Stimulated activated CD8-positive, alpha-beta memory T cell treated with anti-CD3 and anti-CD28 coated beads, Interleukin-12 subunit alpha, Interleukin-12 subunit beta, amount 100 ng/mL, for 24 hours (primary cell): ENCODE measurements around the gene C2orf74.
"Not testable (repeated sequence)": the region's sequence is repeated elsewhere in the genome, so short reads cannot be mapped to it uniquely, and the experiment has no call there.

Experiments
- DNase-seq: peaks from one replicate; pipeline ENCODE4 v3.0.0-alpha.2; 2020; ENCODE audit errors: extremely low read depth

The C2orf74 gene

DNA sequence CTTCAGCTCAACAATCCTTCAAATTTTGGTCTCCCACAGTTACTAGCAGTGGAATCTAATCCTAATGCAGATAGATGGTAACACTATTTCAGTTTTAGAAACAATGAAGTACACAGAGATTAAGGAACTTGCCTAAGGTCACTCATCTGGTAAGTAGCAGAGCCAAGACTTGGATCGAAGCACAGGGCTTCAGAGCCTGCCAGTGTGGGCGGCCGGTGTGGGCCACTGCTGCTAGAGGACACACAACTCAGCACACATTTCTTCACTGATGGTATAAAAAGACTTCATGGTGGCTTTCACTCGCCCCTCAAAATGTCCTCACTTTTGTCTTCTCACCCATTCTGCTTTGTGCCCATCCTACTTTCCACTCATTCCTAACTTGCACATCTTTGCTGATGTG lies 11.1 kb downstream of the C2orf74 start:
- no peak for DNase-seq

DNA sequence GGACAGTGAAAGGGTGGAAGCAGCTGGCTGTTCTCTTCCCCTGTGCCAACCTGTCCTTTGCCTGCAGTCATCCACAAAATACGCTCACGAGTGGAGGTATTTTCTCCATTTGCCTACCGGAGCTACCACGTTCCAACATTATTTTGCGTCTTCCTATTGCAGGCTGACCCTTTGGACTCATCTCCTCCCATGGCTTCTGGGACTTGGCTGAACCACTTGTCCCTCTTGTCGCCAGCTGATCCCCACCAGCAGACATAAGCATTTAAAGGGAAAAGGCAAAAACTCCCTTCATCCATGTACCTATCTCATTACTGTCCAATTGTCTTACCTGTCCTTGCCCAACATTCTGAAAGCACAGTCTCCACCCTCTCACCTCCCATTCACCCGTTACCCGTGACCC lies 13.0 kb downstream of the C2orf74 start:
- no peak for DNase-seq

DNA sequence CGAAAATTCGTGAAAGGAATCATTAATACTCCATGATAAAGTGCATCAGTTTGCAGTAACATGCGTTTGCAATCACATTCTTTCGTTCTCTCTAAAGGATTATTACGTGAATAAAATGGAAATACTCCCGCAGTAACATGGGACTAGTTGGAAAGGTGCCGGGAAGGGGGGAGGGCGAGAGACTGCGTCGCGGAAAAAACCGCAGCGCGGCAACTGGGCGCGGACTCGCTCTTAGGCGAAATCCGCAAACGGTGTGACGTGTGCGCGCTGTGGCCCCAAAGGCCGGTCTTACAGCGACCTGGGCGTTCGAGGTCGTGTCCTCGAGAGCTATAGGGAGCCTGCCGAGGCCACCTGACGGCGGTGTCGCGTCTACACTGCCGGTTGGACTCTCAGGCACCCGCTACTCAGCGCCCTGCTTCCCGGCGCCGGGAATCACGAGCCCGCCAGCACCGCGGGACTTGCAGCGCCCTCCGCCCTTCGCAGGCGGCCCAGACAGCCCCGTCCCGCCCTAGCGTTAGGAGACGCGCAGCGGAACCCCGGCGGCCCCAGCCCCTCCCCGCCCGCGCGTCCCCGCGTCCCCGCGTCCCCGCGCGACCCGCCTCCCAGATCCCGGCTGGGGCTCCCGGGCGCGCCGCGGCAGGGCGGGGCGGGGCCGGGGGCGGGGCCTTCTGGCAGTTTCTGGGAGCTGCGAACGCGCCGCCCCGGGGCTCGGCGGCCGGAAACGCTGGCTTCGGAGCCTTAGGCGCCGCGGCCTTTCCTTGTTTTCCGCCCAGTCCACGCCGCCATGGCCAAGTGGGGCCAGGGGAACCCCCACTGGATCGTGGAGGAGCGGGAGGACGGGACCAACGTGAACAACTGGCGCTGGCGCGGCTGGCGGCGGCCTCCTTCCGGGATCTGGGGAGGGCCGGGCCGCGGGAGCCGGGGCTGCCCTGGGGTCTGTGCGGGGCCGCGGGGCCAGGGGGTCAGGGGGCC lies 15.1 kb downstream of the C2orf74 start:
- DNase-seq: peak; percentile 84

DNA sequence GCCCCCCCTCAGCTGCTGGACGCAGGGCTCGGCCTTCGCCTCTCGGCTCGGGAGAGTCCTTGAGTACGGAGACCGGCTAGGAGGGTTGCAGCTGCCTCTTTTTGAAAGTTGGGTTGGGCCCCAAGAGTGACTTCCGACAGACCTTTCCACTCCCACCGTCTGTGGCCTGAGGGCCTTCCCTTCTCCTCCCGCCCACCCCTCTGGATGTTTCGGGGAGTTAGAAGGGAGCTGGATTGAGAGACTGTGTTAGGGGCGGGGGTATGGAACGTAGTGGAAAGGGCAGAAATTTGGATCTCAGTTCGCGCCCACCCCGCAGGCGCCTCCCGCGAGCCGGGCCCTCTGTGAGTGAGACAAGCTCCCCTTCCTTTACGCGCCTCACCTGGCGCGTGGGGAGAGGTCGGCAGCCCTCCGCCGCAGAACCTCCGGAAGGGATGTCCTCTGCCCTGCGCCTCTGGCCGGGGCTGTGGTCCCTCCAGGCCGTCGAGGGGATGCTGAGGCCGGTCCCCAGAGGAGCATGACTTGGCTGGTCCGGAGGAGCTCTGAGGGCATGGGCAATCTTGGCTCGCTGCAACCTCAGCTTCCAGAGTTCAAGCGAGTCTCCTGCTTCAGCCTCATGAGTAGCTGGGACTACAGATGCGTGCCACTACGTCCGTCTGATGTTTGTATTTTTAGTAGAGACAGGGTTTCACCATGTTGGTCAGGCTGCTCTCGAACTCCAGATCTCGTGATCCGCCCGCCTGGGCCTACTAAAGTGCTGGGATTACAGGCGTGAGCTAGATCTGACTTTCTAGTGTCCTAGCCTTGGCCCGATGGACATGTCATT lies 15.9 kb downstream of the C2orf74 start:
- DNase-seq: no peak

DNA sequence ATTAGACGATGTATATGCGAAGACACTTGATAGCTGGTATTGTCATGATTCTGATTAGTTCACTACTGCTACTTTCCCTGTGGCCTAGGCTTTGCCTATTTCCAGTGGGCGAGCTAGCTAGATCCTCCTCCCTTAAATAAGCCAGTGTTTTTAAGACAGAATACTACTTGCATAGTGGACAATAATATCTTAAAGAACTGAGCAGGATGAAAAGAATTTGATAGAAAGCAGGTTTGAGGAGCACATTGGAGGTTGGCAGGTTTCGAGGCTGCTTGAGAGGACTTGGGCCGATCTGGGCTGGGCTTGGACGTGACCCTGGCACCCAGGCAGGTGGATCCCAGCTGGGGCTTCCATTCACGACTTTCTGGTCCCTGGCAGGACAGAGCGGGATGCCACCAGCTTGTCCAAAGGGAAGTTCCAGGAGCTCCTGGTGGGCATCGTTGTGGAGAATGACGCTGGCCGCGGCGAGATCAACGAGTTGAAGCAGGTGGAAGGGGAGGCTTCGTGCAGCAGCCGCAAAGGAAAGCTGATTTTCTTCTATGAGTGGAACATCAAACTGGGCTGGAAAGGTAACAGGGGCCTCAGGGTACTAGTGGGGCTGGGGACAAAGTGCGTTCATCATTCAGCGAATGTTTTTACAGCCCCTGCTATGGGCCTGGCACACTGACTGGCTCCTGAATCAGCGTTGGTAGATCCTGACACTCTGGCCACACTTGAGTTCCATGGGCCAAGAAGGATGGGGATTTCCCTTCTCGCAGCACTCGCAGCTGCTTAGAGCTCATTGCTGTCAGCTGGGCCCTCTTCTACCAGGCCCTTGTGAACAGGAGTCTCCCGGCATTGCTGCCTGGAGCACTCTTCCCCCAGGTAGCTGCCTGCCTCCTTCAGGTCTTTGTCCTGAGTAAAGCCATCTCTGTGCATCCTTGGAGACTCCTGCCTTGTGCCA lies 16.9 kb downstream of the C2orf74 start:
- no peak for DNase-seq

DNA sequence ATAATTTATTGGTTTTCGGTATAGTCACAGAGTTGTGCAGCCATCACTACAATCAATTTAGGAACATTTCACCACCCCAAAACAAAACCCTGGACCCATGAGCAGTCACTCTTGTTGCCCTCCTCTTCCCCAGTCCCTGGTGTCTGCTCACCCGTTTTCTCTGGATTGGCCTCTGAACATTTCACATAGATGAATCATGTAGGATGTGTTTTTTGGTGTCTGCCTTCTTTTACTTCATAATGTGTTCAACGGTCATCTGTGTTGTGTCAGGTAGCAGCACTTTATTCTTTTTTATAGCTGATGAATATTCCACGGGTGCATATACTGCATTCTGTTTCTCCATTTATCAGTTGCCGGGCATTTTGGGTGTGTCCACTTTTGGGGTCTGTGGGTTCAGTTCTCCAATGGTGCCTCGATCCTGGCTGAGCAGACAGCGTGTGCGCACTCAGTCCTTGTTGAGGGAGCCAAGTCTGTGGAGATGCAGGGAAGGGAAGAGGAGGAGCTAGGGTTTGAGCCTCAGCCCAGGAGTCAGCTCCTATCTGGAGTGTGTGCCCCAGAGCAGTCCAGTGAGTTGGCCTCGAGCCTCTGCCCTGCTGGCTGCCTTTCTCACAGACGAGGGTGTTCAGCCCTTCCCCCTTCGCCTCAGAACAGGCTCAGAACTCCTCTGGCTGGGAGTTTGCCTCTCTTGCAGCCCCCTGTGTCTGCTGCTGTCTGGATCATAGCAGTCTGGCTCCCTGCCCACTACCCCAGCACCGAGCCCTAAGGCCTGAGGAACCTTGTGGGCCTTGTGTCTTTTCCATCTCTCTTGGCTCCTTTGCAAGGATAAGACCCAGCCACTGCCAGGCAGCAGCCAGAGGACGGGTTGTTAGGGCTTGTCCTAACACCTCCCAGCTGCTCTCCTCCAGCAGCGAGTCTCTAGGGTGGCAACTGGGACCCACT lies 18.0 kb downstream of the C2orf74 start:
- no peak for DNase-seq

DNA sequence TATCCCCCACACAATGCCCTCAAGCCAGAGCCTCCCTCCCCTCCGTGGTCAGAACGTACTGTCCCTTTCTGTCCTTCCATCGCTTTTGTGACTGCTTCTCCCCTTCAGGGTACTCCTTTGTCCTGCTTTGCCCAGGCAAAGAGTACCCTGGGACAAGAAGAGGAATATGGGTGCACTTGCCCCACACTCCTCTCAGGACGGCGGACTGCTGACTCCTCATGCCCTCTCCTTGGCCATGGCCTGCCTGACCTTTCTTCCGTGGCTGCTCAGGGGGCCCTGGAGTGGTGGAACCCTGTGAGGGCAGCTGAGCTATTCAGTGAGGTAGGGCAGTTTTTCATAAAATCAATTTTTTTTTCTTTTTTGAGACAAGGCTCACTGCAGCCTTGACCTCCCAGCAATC lies 18.7 kb downstream of the C2orf74 start:
- no peak for DNase-seq

DNA sequence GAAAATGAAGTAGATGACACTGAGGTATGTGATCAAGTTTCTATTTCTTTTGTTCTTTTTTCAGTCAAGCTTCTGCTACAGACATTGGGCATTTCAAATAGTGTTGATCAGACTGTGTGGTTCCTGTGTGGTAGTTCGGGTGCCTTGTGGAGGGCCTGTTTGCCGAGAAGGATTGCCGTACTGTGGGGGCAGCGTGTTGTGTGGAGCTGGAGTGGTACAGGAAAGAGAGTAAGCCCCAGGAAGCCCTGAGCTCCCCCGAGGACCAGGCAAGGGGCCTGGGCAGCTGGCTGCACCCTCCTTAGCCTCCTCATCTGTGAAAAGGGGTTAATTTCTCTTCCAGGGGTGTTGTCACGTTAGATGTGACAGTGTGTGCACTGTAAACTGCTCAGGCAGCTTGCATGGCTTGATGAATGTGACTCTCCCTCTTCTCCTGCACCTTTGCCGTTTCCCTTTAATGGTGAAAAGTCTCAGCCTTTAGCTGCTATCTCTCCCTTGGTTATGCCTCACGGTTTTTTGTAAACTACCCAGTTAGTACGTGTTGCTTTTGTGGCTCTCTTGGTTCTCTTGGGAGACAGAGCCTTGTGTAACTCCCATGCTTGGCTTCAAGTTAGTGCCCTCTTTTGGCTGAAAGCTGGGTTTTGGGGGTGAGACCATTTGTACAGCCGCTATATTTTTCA lies 19.5 kb downstream of the C2orf74 start:
- DNase-seq: no peak

DNA sequence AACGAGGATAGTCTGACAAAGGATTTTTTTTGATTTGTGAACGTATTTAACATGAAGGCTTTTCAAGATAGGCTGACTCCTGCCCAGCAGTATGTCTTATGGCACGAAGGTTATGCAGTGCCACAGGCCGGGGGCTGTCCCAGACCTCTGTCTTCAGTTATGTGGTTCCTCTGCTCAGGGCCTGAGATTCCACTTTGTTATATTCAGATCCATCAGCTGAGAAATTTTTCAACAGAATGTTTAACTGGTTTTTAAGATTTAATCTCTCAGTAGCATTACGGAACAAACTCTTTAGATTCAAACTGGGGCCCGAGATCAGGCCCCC lies 20.0 kb downstream of the C2orf74 start:
- DNase-seq: no peak

DNA sequence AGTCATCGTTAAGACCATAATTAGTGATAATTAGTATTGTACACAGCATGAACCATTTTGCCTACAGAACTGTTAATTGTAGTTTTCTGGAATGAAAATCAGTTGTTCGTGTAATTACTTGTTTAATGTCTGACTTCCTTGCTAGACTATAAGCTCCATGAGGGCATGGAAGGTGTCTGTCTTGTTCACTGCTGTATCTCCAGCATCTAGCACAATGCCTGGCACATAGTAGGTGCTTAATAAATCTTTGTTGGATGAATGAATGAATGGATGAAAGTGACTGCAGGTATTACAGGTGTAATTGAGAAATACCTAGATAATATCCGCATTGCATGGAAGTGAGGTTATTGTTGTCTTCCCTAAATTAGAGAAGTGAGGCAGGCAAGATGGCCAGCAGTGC lies 21.8 kb downstream of the C2orf74 start:
- DNase-seq: no peak

DNA sequence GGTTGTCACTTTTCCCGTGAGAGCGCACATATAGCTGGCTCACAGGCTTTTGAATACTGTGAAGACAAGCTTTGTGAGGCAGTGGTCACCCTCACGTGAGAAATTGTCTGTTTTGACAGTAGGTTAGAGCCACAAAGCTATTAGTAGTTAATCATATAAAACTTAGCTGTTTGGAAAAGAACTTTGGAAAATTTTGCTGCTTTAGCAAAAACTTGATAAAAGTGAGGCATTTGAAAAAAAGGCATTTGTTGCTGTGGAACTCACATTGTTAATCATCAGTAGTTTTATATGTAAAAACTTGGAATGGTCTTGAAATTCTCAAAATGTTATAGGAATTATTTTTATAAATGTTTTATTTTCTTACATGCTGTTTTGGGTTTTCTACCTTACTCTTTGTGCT lies 22.3 kb downstream of the C2orf74 start:
- no peak for DNase-seq

DNA sequence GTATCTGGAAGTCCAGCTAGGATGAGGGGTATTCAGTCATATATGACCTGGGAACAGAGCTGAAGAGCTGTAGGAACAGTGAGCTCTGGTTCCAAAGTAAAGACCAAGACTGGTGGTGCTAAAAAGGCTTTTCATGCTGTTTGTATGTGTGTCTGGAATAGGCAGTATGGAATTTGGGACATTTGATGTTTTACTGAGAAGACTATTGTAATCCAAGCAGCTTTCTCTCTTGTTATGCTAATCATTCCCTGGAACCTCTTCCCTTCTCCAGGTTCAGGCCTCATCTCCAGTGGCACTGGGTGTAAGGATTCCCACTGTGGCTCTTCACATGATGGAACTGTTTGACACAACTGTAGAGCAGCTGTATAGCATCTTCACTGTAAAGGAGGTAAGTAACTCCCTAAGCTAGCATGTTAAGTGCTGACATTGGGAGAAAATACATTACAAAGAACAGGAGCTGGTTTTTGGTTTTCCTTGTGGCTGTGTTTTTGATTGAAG lies 23.3 kb downstream of the C2orf74 start:
- no peak for DNase-seq

DNA sequence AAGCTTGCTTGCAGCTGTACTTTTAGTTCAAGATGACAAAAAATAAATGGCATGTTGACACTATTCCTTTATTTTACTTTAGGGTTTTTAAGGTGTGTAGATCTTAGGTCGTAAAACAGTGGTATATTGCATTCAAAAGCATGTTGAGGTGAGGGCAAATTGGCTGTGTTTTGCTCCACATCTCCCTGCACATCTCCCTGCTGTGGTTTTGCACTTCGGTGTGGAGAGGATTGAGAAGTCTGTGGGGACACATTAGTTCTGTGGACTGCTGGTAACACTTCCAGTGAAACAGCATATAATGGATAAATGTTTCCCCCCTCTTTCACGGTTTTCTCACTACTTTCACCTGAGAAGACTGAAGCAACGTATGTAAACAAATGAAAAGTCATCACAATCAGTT lies 25.1 kb downstream of the C2orf74 start:
- DNase-seq: no peak

DNA sequence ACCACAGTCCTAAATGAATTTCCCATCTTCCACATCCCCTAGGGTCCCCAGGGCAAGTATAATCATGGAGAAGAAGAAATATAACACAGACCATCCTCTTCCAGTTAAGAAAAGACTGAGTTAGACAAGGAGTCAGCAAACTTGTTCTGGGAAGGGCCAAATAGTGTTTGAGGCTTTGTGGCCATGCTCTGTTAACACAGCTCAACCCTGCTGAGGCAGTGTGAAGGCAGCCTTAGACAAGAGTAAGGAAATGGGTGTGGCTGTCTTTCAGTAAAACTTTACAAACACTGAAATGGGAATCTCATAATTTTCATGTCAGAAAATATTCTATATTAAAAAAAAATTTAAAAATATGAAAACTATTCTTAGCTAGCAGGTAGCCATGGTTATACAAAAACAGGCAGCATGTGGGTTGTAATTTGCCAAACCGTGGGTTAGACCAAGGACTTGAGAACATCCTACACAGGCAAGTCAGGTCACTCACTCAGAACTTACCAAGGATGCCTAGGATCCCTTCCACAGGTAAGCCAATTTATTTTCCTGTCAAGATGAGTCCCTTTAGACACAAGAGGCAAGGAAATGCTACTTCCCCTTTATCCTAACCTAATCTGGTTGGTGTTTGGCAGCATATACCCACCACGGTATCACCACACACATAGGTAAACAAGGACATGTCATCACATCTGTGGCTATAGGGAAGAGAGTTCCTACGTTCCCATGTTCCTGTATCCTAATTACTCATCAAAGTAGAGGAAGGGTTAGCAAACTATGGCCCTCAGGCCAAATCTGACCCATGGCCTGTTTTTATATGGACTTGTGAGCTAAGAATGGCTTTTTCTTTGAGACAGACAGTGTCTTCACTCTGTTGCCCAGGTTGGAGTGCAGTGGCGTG lies 31.9 kb downstream of the C2orf74 start:
- DNase-seq: no peak

DNA sequence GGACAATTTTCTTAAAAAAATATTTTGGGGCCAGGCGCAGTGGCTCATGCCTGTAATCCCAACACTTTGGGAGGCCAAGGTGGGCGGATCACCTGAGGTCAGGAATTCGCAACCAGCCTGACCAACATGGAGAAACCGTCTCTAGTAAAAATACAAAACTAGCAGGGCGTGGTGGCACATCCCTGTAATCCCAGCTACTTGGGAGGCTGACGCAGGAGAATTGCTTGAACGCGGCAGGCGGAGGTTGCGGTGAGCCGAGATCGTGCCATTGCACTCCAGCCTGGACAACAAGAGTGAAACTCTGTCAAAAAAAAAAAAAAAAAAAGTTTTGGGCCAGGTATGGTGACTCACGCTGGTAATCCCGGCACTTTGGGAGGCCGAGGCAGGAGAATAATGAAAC lies 32.7 kb downstream of the C2orf74 start:
- DNase-seq: not testable (repeated sequence)

DNA sequence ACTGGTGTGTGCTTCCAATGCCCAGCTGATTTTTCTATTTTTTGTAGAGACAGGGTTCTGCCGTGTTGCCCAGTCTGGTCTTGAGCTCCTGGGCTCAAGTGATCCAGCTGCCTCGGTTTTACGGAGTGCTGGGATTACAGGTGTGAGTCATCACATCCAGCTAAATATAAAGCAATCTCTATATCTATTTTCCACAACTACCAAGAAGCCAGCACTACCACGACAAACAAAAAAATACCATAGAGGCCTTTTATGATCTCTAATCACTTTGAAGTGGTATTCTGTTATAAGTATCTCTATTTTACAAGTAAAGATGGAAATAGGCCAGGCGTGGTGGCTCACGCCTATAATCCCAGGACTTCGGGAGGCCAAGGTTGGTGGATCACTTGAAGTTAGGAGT lies 34.7 kb downstream of the C2orf74 start:
- DNase-seq: no peak

DNA sequence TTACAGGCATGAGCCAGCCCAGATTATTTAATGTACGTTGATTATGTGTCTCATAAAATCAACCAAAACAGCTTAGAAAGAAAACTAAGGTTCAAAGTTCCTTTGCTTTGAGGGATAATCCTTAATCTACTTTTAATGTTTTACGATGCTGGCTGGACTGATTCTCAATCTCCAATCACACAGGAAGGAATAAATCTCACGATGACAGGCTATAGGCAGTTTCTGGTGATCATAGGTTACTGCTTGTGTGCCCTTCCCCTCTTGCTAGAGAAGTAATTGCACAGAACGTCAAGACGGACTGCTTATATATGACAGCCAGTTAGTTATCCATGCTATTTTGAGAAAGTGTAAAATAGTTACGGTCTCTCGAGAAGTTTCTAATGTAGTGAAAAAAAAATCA lies 43.1 kb downstream of the C2orf74 start:
- no peak for DNase-seq

DNA sequence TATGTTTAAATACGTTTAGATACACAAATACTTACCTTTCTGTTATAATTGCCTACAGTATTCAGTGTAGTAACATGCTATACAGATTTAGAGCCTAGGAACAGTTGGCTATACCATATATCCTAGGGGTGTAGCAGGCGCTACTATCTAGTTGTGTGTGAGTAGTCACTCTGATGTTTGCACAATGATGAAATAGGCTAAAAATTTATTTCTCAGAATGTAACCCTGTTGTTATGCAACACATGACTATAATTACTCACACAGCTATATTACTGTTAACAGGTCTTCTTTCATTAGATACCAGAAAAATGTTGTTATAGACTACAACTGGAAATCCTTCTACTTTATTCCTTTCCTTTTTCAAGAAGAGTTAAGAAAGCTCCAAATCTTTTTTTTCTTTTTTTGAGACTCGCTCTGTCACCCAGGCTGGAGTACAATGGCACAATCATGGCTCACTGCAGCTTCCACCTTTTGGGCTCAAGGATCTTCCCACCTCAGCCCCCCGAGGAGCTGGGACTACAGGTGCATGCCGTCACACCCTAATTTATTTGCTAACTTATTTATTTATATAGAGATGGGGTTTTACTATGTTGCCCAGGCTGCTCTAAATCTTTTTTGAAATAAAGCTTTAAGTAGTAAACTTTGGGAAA lies 48.5 kb downstream of the C2orf74 start:
- no peak for DNase-seq
